ENCODE data around the gene TBC1D23.
"Not testable (repeated sequence)": the region's sequence is repeated elsewhere in the genome, so short reads cannot be mapped to it uniquely, and the experiment has no call there.

Gene TBC1D23

DNA sequence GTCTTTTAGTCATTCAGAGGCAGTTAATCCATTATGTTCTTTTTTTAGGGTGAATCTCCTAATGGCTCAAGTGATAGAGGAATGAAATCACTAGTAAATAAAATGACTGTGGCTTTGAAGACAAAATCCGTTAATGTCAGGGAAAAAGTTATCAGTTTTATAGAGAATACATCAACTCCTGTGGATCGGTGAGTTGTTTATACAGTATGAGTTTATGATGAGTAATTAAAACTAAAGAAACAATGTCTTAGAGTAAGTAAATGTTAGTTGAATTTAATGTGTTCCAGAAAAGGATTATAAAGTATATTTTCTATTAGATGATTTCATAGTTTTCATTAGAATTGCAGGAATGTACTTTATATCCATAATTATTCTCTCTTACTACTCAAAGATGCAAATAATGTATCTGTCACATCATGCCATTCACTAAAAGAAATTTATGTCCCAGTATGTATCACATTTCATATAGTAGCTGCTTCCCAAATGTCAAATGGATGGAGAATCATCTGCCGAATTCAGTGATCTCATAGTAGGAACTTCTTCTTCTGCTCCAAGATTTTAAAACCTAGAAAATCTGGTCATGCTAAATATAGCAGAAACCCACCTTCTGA, 49.7 kb downstream of the TBC1D23 start:
- no peak for DNase-seq

DNA sequence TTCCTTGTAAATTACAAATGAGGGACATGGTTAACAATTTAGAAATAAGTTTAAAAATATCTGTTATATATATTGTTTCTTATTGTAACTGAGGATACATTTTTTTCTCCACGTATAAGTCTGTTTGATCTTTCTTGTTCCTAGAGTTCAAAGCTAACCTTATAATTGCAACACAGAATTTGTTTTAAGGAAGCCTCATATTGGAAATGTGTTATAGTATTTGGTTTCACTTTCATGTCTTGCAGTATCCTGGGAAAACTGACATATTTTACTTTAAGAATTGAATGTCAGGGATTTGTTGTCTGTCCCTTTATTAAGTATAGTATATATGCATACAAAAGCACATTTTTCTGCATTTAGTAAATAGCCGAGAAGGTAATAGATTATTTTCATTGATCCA, 50.2 kb downstream of the TBC1D23 start:
- no peak for DNase-seq

DNA sequence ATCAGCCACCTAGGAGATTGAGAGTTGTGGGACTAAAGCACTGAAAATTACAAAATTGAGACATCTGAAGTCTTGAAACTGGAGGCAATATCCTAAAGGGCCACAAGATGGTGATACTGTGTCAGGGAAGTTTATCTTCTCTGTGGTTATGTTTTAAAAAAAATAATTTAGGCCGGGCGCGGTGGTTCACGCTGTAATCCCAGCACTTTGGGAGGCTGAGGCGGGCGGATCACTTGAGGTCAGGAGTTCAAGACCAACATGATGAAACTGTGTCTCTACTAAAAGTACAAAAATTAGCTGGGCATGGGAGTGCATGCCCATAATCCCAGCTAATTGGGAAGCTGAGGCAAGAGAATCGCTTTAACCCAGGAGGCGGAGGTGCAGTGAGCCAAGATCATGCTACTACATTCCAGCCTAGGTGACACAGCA, 55.9 kb downstream of the TBC1D23 start:
- DNase-seq = peak; percentile 56 to 66 (median 62)

DNA sequence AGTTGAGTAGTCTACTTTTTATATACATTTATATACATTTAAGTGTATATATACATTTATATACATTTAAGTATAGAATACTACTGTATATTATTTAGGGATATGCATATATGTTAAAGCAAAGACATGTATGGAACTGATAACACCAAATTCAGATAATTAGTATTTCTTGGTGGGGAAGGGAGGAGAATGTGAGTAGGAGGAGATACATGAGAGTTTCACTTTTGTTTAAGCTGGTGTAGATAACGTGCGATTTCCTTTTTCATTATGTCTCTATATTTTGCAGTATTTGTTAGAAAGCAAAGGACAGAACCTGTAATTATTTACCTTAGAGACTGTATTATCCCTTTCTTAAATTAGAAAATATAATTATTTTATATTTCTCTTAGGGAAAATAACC, 57.1 kb downstream of the TBC1D23 start:
- DNase-seq = no peak

DNA sequence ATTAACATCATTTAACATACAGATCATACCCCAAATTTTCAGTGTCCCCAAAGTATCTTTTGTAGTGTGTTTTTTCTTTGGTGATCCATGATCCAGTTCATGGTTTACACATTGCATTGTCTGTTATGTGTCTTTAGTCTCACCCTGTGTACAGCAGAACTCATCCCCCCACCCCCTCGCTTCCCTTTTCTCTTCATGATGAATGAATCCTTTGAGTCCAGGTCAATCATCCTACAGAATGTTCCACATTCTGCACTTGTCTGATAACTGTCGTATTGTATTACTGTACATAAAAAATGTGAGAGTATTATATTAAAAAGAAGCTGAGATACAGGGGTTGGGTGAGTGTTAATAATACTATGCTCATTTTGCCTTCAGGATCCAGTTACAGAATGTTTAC, 59.2 kb downstream of the TBC1D23 start:
- DNase-seq = no peak

DNA sequence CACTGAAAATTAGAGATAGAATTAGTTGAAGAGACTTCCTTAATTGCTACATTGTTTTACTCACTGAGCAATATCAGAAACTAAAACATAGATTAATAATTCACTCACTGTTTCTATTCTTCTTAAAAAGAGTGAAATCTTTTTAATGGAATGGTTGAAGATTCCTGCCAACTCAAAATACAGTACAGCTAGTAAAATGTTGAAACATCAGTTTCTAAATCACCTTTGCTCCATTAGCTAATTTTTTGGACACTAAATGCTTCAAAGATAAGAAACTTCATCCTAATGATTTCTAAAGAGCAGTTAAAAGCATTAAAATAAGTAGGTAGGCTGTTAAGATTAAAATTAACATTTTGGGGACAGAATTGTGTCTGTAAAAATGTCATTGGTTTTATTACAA, 63.3 kb downstream of the TBC1D23 start:
- DNase-seq = no peak

DNA sequence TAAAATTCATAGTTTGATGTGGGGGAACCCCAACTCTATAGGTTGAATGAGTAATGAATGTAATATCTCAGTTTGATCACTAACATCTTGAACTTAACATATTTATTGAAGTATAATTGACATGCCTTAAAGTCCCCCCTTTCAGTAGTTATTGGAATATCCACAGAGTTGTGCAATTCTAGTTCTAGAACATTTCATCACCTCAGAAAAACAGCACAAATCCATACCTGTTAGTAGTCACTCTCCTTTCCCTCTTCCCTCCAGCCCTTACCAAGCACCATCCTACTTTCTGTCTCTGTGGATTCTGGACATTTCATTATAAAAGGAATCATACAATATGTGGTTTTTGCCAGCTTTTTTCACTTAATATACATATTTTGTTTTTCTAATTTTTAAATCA, 65.0 kb downstream of the TBC1D23 start:
- no peak for DNase-seq

DNA sequence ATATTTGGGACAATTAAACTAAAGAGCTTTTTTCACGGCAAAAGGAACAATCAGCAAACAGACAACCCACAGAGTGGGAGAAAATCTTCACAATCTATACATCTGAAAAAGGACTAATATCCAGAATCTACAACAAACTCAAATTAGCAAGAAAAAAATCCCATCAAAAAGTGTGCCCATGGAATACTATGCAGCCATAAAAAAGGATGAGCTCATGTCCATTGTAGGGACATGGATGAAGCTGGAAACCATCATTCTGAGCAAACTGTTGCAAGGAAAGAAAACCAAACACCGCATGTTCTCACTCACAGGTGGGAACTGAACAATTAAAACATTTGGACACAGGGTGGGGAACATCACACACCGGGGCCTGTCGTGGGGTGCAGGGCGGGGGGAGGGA, 66.6 kb downstream of the TBC1D23 start:
- DNase-seq = not testable (repeated sequence)

DNA sequence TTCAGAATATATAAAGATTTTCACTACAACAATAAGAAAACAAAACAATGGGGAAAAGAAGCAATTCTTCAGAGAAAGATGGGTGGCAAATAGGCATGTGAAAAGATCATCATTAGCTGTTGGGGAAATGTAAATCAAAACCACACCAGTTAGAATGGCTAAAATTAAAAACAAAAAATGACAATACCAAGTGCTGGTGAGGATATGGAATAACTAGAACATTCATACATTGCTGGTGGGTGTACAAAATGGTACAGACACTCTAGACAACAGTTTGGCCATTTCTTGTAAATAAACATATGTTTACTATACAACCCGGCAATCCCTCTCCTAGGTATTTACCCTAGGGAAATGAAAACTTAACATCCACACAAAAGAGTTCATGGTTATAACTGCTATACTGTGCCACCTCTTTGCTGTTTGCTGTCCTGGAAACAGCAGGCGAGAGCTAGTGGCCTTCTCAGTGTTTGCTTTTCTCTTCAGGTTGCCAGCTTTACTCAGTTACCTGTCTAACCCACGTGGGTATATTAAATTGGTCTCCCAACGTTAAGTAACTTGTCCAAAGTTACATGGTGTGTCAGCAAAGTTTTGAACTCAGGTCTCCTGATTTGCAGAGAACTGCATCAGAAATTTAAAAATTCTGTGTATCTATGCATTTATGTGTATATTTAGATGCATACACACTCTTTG, 69.2 kb downstream of the TBC1D23 start:
- DNase-seq = no peak

DNA sequence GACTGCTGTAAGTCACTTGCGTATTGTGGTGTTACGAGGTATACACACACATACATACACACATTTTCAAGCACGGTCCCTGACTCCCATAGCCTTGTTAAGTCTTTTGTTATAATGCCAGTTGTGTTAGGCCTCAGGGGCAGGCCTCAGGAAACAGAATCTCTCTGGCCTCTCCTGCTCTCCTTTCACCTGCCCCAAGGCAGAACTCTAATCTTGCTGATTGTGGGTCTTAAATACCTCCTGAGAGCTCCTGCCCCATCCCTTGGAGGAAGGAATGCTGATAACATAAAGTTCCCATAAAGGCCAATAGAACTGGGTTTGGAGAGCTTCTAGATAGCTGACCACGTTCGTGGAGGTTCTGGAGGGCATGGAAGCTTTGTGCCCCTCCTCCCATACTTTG, 69.9 kb downstream of the TBC1D23 start:
- DNase-seq = no peak

DNA sequence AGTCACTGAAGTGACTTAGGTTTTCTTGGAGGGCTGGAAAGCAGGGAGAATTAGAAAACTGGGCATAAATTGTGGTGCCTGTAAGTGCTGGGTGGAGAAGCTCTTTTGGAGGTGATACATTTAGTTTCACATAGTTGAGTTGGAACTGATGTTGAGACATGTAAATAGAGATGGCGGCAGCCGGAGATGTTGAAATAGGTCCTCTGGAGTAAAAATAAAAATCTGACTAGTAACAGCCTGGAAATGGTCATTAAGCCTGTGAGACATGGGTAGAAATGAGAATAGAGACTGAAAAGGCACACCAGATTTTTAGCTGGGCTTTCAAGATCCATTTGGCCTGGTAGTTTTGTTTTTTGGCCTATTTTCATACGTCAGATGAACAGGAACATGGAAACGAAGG, 70.9 kb downstream of the TBC1D23 start:
- DNase-seq = no peak

DNA sequence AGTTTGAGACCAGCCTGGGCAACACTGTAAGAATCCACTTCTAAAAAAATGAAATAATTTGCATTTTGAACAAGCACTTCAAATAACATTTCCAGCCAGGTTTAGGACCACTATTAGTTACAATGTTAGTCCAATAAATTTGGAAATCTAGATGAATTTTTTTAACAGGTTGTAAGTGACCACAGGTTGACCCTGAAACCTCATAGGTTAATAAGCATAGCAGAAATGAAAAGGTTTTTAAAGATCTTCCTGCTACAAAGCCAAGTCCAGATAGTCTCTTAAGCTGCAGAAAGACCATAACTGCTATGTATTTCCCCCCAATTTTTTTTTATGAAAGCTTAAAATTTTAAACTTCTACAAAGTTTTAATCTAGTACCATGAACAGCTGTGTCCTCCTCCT, 72.3 kb downstream of the TBC1D23 start:
- DNase-seq = no peak

DNA sequence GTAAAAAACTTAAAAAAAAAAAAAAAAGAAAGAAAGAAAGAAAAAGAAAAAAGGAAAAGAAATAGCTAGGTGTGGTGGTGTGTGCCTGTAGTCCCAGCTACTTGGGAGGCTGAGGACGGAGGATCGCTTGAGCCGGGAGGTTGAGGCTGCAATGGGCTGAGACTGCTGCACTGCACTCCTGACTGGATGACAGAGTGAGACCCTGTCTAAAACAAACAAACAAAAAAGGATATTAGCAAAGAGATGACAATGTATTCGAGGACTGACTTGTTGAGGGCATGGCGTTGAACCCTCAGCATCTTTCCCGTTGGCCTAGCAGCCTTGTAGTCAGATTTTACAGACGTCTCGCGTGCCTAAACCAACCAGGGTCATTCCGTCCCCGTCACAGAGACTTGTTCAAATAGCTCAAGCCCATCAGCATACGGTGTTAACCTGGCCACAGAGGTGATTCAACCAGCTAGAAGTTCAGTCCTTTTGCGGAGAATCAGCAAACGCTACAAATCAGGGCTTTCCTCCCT, 73.2 kb downstream of the TBC1D23 start:
- no peak for DNase-seq

DNA sequence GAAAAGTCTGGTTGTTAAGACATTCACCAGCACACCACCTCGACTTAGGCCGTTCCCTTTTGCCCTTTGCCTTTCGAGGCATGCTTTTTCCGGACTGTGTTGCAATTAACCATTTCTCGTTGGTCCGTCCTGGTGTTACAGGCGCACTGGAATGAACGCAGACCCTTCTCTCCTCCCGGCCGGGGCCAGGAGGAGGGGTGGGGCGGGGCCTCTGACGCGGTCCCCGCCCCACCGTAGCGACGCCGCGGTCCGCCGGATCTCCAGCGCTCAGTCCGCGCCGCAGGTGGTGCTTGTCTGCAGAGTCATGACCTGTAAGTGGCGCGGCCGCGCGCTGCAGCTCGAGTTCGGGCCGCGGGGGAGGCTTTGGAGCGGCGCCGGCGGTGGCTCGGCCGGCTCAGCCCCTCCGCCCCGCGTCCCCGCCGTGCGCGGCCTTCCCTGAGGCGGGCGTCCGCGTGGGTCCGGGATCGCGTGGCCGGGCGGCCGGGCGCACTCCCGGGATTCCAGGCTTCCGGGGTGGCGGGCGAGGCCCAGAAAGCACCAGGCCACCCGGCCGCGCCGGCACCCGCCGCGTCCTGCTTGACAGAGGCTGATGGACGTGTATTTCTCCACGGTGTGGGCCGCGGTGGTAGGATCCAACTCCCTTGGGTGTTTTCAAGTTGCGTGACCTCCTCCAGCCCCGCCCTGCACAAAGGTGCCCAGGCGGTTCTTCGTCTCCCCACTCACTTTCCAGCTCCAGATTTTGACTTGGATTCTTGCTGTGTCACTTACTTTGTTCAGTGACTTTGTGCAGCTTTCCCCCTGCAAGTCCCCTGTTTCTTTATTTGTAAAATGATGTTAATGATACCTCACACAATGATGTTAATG, 73.9 kb downstream of the TBC1D23 start, which contains the start of gene NIT2:
TSS of gene NIT2 (plus strand) at position 270 of the 864 bp plus-strand sequence. CDS start at position 305, 35 bp downstream.
- DNase-seq = peak; percentile 78 to 91 (median 84)

DNA sequence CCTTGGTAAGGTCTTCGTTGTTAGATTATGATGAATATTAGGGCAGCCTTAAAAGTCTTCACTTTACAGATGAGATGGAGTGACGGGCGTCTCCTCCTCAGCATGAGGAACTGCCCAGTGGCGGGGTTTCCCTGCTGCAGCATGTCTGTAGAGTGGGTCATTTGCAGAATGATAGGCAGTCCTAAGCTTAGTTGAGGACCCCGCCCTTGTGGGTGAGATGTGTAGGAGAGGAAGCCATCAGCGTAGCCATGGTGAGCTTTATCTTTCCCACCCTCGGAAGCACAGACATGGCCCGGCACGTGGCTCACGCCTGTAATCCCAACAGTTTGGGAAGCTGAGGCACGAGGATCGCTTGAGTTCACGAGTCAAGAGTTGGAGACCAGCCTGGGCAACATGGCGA, 74.6 kb downstream of the TBC1D23 start:
- peak; percentile 40 to 67 (median 61) for DNase-seq

DNA sequence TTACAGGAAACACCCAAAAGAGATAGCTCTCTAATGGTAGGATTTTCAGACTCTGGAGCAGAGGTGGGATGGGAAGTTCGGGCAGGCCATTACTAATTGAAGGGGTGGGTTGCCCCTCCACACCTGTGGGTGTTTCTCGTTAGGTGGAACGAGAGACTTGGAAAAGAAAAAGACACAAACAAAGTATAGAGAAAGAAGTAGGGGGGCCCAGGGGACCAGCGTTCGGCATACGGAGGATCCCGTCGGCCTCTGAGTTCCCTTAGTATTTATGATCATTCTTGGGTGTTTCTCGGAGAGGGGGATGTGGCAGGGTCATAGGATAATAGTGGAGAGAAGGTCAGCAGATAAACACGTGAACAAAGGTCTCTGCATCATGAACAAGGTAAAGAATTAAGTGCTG, 75.4 kb downstream of the TBC1D23 start:
- DNase-seq = not testable (repeated sequence)

DNA sequence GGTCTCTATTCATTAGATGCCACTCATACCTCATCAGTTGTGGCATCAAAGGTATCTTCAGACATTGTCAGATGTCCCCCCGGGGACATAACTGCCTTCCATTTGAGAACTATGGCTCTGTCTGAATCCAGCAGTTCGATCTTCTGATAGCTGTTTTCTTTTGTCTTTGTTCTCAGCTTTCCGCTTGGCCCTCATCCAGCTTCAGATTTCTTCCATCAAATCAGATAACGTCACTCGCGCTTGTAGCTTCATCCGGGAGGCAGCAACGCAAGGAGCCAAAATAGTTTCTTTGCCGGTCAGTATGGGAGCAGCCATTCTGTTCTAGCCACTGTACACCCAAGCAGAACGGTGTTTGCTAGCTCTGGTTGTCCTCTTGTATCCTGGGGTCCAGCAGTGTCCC, 78.1 kb downstream of the TBC1D23 start:
- DNase-seq = no peak

DNA sequence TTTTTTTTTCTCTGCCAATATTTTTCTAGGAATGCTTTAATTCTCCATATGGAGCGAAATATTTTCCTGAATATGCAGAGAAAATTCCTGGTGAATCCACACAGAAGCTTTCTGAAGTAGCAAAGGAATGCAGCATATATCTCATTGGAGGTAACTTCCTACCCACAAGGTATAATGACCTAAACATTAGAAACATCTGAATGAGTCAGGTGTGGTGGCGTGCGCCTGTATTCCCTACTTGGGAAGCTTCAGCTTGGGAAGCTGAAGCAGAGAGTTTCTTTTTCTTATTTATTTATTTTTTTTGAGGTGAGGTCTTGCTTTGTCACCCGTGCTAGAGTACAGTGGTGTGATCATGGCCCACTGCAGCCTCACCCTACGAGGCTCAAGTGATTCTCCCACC, 79.0 kb downstream of the TBC1D23 start:
- no peak for DNase-seq

DNA sequence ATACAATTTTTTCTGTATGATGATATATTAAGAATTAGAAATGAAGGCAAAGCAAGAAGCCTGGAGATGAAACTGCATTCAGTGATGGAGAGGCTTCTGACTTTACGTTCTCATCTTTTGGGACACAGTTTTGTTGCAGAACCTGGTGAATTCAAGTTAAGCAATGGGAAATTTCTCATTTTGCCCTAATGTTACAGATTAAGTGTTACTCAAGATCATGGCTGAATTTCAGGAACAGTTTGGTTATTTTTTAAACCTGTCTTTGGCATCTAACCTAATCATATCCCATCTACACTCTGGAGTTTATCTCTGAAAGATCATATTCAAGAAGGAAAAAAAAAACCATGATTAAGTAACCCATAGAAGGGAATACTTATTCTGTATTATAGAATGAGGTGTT, 79.7 kb downstream of the TBC1D23 start:
- DNase-seq = no peak

DNA sequence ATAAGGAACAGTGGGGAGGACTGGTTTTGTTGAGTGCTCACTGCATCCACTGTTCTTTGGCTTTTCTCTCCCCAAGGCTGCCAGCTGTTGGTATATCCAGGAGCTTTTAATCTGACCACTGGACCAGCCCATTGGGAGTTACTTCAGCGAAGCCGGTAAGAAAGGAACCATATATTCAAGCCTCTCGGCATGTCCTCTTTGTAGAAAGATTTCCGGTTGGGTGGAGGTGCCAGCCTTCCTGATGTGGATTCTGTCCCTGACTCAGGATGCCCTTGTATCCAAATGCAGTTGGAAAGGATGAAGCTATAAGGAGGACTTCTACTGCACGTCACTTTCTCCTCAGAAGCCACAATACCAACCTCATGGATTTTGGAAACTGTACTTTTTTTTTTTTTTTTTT, 87.9 kb downstream of the TBC1D23 start:
- DNase-seq = no peak

DNA sequence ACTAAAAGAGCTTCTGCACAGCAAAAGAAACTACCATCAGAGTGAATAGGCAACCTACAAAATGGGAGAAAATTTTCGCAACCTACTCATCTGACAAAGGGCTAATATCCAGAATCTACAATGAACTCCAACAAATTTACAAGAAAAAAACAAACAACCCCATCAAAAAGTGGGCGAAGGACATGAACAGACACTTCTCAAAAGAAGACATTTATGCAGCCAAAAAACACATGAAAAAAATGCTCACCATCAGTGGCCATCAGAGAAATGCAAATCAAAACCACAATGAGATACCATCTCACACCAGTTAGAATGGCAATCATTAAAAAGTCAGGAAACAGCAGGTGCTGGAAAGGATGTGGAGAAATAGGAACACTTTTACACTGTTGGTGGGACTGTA, 91.0 kb downstream of the TBC1D23 start:
- DNase-seq = not testable (repeated sequence)

DNA sequence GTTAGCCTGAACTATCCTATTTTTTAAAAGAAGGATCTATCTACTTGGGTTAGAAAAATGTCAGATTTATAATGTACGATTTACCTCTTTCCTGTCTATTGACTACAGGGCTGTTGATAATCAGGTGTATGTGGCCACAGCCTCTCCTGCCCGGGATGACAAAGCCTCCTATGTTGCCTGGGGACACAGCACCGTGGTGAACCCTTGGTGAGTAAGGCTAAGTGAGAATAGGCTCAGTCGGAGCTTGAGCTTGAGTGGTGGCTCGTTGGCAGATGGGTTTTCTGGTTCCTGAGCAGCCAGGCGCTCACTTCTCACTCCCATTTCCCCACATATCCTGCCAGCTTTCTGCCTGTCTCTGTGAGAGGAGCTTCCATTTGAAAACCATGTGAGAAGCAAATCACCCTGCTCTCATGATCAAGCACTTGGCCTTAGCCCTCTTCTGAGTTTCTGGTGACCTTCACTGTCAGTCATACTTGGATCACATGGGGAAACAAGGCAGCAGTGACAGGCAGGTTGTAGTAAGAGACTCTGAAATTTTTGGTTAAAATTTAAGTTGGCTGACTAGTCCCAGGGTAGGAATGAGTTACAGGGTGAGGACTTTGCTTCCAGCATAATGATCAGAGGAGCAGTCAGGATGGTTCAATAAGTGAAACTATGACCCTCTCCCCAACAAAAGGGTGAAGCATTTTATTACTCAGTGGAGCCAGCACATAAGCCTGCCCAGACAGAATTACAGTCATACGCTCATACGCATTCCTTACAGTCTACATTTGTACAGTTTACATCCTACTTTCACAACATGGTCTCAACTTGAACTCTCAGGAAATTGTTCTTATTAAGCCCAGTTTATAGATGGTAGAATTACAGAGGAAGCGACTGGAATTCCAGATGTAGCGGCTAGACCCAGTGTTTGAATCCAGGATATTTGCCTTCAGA, 91.8 kb downstream of the TBC1D23 start:
- no peak for DNase-seq

Measured in suppressor macrophage (primary cell).